WERI-Rb-1 (cell line): ENCODE results near the gene CEP83.

Experiments used
- DNase-seq: peaks from one replicate; pipeline ENCODE4 v3.0.0-alpha.2; 2020
- H3K27ac ChIP-seq: fragments of 250-450 bp; sonication (Bioruptor Pico); 2 replicates; pipeline ENCODE4 v1.5.1; 2020; ENCODE audit warnings: mild to moderate bottlenecking, moderate library complexity
- H3K27me3 ChIP-seq: fragments of 250-450 bp; sonication (Bioruptor Pico); 2 replicates; pipeline ENCODE4 v1.5.1; 2021; ENCODE audit warnings: mild to moderate bottlenecking, low read depth, moderate library complexity; ENCODE audit not compliant: insufficient read depth, severe bottlenecking
- H3K36me3 ChIP-seq: fragments of 250-450 bp; sonication (Bioruptor Pico); 2 replicates; pipeline ENCODE4 v1.5.1; 2020; ENCODE audit warnings: mild to moderate bottlenecking, moderate library complexity
- H3K4me3 ChIP-seq: 2 replicates; pipeline ENCODE4 v1.5.1; 2011; ENCODE audit warnings: low read depth, mild to moderate bottlenecking, control low read depth, low read length
- H3K9me3 ChIP-seq: fragments of 250-450 bp; sonication (Bioruptor Pico); 2 replicates; pipeline ENCODE4 v1.5.1; 2021; ENCODE audit warnings: mild to moderate bottlenecking, moderate library complexity; ENCODE audit not compliant: severe bottlenecking
- CTCF ChIP-seq: IDR thresholded peaks from 2 replicates; pipeline ENCODE4 v1.5.1; 2011; ENCODE audit warnings: low read depth, mild to moderate bottlenecking, control low read depth, inconsistent platforms, low read length

The CEP83 gene

GRCh38 chr12:94353130-94353529, 106.5 kb downstream of the CEP83 start:
- no peak for TF ChIP-seq CTCF
- Histone ChIP-seq H3K27ac (no peak overlapping the region), H3K27me3 (no peaks in the 10 kb centered on the region), H3K36me3 (peaks cover 8% of the 10 kb centered on the region), H3K4me3 (no peak overlapping the region), H3K9me3 (peaks cover 20% of the 10 kb centered on the region)
- DNase-seq, result no peak

GRCh38 chr12:94340573-94340972, 119.1 kb downstream of the CEP83 start:
- TF ChIP-seq CTCF, result no peak
- Histone ChIP-seq H3K27me3 (no peaks in the 10 kb centered on the region), H3K27ac (no peak overlapping the region), H3K36me3 (no peaks in the 10 kb centered on the region; the same call in 1 of the 2 replicates), H3K9me3 (no peaks in the 10 kb centered on the region), H3K4me3 (no peak overlapping the region)
- DNase-seq, result no peak

- no peak for DNase-seq
- H3K36me3 ChIP-seq, result no peaks in the 10 kb centered on the region
- no peaks in the 10 kb centered on the region for H3K27me3 ChIP-seq
- H3K4me3 ChIP-seq, result no peak overlapping the region
- TF ChIP-seq CTCF, result no peak
- no peak overlapping the region for H3K27ac ChIP-seq
- H3K9me3 ChIP-seq, result no peaks in the 10 kb centered on the region
Measured at GRCh38 chr12:94338006-94338794, 121.5 kb downstream of the CEP83 start.

- Histone ChIP-seq H3K9me3 (no peaks in the 10 kb centered on the region), H3K27me3 (no peaks in the 10 kb centered on the region), H3K4me3 (no peak overlapping the region)
Measured at GRCh38 chr12:94336211-94336925, 123.3 kb downstream of the CEP83 start.

GRCh38 chr12:94333396-94333795, 126.3 kb downstream of the CEP83 start:
- DNase-seq, result no peak
- Histone ChIP-seq H3K36me3 (peaks cover 4% of the 10 kb centered on the region), H3K27me3 (no peaks in the 10 kb centered on the region), H3K4me3 (no peak overlapping the region), H3K27ac (no peak overlapping the region), H3K9me3 (no peaks in the 10 kb centered on the region)
- TF ChIP-seq CTCF, result no peak

More at GRCh38 chr12:94336211-94336925, 123.3 kb downstream of the CEP83 start:
- no peaks in the 10 kb centered on the region; the same call in 1 of the 2 replicates for H3K36me3 ChIP-seq
- no peak for DNase-seq
- no peak for TF ChIP-seq CTCF
- H3K27ac ChIP-seq, result no peak overlapping the region
